Measurements from ENCODE around the gene ADAM22. TPM values are rescaled to one million over a fixed set of nuclear protein-coding genes. Genes with fewer than 3 reads are reported as not detected.

The ADAM22 gene
- total RNA-seq, 1 donor from 2014 or later: 0.13 TPM

- DNase-seq (ENCODE audit: low read depth, low spot score): no peak
Measured at GRCh38 chr7:88165697-88166096, 231.6 kb downstream of the ADAM22 start.

DNA sequence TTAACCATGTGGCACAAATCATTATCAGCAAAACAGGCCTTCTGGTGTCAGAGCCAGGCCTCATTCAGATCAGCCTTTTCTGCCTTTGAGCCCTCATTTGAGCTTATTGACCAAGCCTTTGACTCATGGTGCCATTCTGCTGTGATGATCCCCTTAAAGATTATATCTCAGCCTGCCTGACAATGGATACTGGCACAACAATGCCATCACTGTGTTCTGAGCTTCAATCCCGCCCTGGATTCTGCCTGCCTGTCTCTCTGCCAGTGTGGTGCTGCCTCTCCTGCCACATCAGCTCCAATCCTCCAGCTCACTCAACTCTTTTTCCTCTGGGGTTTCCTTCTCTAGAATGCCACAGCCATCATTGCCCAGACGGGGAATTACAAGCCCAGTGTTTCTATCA is 233.2 kb downstream of the ADAM22 start:
- no peak for DNase-seq (ENCODE audit: low read depth, low spot score)

DNA sequence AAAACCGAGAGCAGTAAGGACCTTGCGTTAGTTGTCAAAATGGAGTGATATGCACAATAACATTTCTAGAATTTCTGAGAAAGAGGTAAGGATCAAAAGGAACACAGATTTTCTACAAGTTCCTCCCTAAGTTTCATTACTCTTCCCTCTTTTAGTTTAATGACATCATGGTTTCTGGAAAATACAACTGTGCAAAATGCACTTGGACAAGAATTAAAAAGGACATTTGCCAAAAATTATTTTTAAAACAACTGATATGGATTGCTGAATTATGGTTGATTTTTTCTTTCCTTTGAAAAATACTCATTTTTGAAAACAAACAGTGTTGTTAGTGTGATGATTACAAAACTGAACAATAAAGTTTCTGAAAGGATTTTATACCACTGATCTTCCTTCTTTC is 233.7 kb downstream of the ADAM22 start:
- no peak for DNase-seq (ENCODE audit: low read depth, low spot score)

DNA sequence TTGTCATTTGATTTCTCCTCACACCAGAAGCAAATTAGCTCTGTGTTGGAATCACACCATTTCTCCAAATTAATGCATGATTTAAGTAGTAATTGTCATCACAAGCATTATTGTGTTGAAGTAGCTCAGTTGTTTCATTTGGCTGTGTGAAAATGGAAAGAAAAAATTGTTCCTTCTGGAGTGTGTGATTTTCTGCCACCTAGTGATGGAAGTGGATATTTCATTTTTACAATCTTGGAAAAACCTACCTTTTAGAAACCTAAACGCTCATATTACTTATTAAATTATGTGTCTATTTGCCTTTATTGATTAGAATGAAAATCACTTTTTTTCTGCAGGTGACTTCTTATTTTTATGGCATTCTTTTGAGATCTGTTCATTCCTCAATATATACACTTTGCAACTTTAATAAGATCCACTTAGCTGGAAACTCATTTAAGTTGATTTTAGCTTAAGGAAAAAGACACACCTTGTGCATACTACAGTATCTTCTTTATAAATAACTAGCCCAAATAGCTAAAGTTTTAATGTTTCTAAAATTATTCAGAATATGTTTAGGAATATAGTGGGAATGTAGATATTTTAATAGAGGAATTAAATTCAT is 235.8 kb downstream of the ADAM22 start:
- no peak for DNase-seq (ENCODE audit: low read depth, low spot score)

DNA sequence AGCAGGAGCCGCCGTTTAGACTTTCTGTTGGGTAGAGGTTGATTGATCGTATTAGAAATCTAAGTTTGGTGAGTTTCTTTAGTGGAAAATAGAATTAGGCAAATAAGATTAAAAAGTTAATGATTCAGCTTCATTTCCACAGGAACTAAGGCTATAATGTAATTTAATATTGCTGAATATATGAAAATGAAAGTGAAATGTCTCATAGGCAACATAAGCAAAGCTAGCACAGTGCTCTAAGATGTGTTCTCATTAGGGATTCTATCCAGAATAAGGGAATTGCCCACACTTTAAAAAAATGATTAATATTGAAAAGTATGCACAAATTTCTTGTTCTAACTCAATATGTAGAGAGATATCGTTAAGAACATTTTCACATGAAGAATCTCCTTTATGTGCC is 238.8 kb downstream of the ADAM22 start:
- no peak for DNase-seq (ENCODE audit: low read depth, low spot score)

- no peak for DNase-seq (ENCODE audit: low read depth, low spot score)
Measured at GRCh38 chr7:88176190-88176589, 242.1 kb downstream of the ADAM22 start.

GRCh38 chr7:88183051-88183450 is 249.0 kb downstream of the ADAM22 start:
- DNase-seq (ENCODE audit: low read depth, low spot score): no peak

DNA sequence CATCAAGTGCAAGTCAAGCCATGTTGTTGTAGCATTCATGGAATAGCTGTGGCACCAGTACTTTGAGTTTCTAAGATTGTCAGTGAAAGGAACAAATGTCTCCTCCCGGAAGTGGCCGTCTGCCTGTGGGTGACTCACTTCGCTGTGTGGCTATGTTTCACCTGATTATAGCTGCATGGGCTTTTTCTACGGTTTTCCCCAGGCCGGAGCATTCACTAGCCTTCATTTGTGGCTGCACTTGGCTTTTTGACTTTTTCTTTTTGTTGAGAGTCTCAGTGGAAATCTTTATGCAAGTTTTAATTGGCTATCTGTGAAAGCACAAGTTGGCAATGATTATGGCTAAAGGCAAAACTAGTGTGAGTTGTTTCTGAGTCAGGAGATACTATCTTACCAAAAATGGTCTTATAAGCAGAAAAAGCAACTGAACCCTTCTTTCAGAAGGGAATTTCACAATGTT is 250.8 kb downstream of the ADAM22 start:
- no peak for DNase-seq (ENCODE audit: low read depth, low spot score)

GRCh38 chr7:88185650-88186049 is 251.6 kb downstream of the ADAM22 start:
- DNase-seq (ENCODE audit: low read depth, low spot score): no peak

DNA sequence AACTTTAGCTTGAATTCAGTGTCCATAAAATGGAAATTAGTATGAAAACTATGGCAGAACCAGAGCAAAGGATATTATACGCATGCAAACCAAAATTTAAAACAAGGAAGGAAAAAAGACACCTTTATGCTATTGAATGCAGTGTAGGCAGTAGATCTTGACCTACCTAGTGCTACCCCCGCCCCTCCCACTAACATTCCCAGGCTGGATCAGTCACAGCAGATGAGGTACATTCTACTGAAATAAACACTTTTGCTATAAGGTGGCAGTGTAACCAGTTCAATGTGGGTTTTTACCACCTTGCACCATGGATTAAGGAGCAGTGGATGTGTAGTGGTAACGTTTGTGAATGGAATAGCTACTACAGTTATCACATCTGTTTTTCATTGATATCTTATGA is 257.9 kb downstream of the ADAM22 start:
- no peak for DNase-seq (ENCODE audit: low read depth, low spot score)

DNA sequence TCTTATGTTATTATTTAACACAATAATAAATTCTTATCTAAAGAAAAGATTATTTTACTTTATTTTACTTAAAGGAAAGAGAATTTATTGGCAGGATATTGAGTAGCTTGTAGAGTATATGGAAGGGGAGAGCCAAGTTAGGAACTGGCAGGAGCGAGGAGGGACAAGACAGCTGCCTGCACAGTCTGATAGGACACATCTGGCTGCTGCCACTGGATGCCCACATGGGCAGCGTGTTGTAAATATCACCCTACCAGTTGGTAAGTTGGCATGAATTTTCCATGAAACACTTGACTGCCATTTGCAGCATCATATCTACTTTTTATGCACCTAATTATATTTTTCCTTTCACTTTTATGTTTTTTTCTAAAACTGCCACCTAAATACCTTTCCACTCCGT is 266.2 kb downstream of the ADAM22 start:
- DNase-seq (ENCODE audit: low read depth, low spot score): no peak

GRCh38 chr7:88200789-88201188 is 266.7 kb downstream of the ADAM22 start:
- no peak for DNase-seq (ENCODE audit: low read depth, low spot score)

DNA sequence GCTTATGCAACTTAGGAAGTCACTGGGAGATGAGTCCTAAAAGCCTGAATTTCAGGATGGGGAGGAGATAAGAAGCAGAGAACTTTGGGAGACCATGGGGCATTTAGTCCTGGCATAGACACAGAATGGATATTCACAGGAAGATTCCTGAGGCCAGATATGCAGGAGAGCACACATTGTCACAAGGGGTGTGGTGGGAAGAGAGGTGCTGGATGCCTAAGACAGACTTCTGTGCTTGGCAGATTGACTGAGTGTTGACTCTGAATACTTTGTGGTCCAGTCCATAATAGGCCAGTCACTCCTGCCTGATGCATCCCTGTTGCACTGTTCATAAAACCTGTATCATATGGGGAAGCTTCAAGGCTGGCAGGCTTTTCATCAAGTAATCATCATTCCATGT is 267.3 kb downstream of the ADAM22 start:
- DNase-seq (ENCODE audit: low read depth, low spot score): no peak

DNA sequence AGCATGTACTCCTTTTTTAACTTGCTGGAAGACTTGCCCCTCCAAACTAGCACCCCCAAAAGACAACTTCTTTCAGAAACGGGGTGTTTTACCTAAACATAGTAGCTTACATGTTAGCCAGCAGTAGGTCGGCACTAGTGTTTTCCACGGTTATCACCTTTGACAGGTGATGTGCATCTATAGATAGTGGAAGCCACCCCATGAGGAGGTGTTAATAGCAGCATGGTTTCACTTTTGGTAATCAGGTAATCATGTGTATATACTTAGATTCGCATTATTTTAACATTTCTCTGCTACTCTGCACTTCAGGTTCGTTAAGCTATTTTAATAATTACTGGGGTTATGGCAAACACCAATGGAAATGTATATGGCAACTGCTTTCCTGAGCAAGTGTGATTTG is 268.2 kb downstream of the ADAM22 start:
- no peak for DNase-seq (ENCODE audit: low read depth, low spot score)

- no peak for DNase-seq (ENCODE audit: low read depth, low spot score)
Measured at GRCh38 chr7:88202799-88203198, 268.7 kb downstream of the ADAM22 start.

- no peak for DNase-seq (ENCODE audit: low read depth, low spot score)
Measured at GRCh38 chr7:88203401-88203800, 269.4 kb downstream of the ADAM22 start.

GRCh38 chr7:88204525-88205110 is 270.6 kb downstream of the ADAM22 start:
- no peak for DNase-seq (ENCODE audit: low read depth, low spot score)

DNA sequence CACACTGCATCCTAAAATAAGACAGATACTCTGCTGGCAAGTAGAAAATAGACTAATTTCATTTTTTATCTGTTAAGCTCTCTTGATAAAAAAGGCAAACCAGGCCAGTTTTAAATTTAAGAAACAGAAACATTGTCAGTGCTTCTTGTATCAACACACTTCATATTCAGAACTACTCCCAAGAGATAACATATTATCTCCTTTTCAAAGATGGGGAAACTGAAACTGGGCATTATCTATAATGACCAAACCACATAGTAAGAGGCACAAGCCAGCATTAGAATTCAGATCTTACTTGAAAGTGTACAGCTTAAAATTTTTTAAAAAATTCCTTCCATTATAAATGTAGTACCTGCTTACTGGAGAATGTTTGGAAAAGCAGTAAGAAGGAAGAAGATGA is 271.1 kb downstream of the ADAM22 start:
- no peak for DNase-seq (ENCODE audit: low read depth, low spot score)

- no peak for DNase-seq (ENCODE audit: low read depth, low spot score)
Measured at GRCh38 chr7:88206254-88206653, 272.2 kb downstream of the ADAM22 start.

GRCh38 chr7:88208521-88208920 is 274.5 kb downstream of the ADAM22 start:
- no peak for DNase-seq (ENCODE audit: low read depth, low spot score)

- DNase-seq (ENCODE audit: low read depth, low spot score): no peak
Measured at GRCh38 chr7:88212918-88213317, 278.9 kb downstream of the ADAM22 start.

GRCh38 chr7:88214456-88214855 is 280.4 kb downstream of the ADAM22 start:
- DNase-seq (ENCODE audit: low read depth, low spot score): no peak

DNA sequence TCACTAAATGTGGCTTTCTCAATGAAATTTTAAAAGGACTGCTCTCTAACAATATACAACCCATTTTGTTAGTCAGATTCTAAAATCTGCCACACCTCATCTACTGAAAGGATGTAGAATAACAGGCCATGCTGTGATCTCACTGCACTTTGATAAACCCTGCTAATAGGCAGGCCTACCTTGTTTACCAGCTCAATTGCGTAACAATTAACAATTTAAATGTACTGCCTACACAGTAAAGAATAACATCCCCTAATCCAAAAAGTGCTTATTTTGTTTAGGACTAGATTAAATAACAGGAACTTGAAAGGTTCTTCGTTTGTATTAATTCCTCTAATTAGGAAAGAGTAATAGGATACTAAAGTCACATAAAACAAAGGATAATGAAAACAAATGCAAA is 281.2 kb downstream of the ADAM22 start:
- DNase-seq (ENCODE audit: low read depth, low spot score): no peak

GRCh38 chr7:88216276-88216675 is 282.2 kb downstream of the ADAM22 start:
- no peak for DNase-seq (ENCODE audit: low read depth, low spot score)
